NCI-H2107 treated with DMSO at 0.1 percent for 48 hours (cell line): ENCODE results near the gene STXBP3.
"Not testable (repeated sequence)": the region's sequence is repeated elsewhere in the genome, so short reads cannot be mapped to it uniquely, and the experiment has no call there.

Source experiments
- DNase-seq: peaks from one replicate; lab custom pipeline; 2025; ENCODE audit not compliant: unreplicated experiment; lab: John Stamatoyannopoulos, UW

STXBP3 gene

GRCh38 chr1:108746382-108747170, at the start of gene STXBP3:
Gene STXBP3 (plus strand): TSS chr1:108746674. CDS start chr1:108746738, 64 bp downstream.
- peak; percentile 97 for DNase-seq

GRCh38 chr1:108699375-108700332, 46.8 kb upstream of the STXBP3 start:
- DNase-seq, result no peak

- no peak for DNase-seq
Measured at GRCh38 chr1:108701176-108701849, 45.2 kb upstream of the STXBP3 start.

GRCh38 chr1:108702109-108702508, 44.4 kb upstream of the STXBP3 start:
- not testable (repeated sequence) for DNase-seq

GRCh38 chr1:108703939-108704338, 42.5 kb upstream of the STXBP3 start:
- DNase-seq, result no peak

GRCh38 chr1:108704496-108704895, 42.0 kb upstream of the STXBP3 start:
- no peak for DNase-seq

GRCh38 chr1:108706643-108707042, 39.8 kb upstream of the STXBP3 start:
- DNase-seq, result no peak

GRCh38 chr1:108708691-108709660, 37.5 kb upstream of the STXBP3 start:
- DNase-seq, result no peak

GRCh38 chr1:108712606-108713150, 33.8 kb upstream of the STXBP3 start, which contains the start of gene FNDC7:
Gene FNDC7 (plus strand): TSS chr1:108712908. CDS start chr1:108712934, 26 bp downstream.
- DNase-seq, result no peak

- DNase-seq, result no peak
Measured at GRCh38 chr1:108715932-108716331, 30.5 kb upstream of the STXBP3 start.

GRCh38 chr1:108716437-108717230, 29.8 kb upstream of the STXBP3 start:
- DNase-seq, result no peak

GRCh38 chr1:108717774-108718316, 28.6 kb upstream of the STXBP3 start:
- no peak for DNase-seq

- DNase-seq, result peak; percentile 27
Measured at GRCh38 chr1:108718927-108719655, 27.4 kb upstream of the STXBP3 start.

GRCh38 chr1:108719656-108720435, 26.6 kb upstream of the STXBP3 start:
- DNase-seq, result no peak

GRCh38 chr1:108722292-108722691, 24.2 kb upstream of the STXBP3 start:
- DNase-seq, result no peak

GRCh38 chr1:108725906-108726305, 20.6 kb upstream of the STXBP3 start:
- DNase-seq, result no peak

- no peak for DNase-seq
Measured at GRCh38 chr1:108728327-108728923, 18.0 kb upstream of the STXBP3 start.
